HCT116 (cell line): ENCODE data around the gene TTBK1. TPM values are rescaled to one million over a fixed set of nuclear protein-coding genes. Genes with fewer than 3 reads are reported as not detected.

ENCODE experiments used
- ATAC-seq: fragments of 200-7000 bp; cut with Tn5 transposase; 2 replicates; pipeline ENCODE4 v1.9.1; 2020; ENCODE audit warnings: mild to moderate bottlenecking, moderate library complexity
- BruUV-seq: library from RNA; stranded (reverse); fragments of 400-500 nt; replicated peaks from 2 replicates; lab custom pipeline; 2021; lab: Mats Ljungman, UMichigan
- CTCF ChIA-PET: fragments of 300-600 bp; sonication (Branson Sonifier 250); formaldehyde crosslinking; loops from one replicate; lab custom pipeline; 2021; ENCODE audit warnings: antibody characterized with exemption; lab: Charles Lee
- POLR2A ChIA-PET: fragments of 300-600, 350-600 bp; sonication (Branson Sonifier 250); formaldehyde crosslinking; loops from one replicate; lab custom pipeline; 2021; ENCODE audit warnings: antibody characterized with exemption; lab: Charles Lee
- RAD21 ChIA-PET, 2 experiments: fragments of 300-600 bp; sonication (Branson Sonifier 250); formaldehyde crosslinking; loops; one replicate each; lab custom pipeline; 2023; ENCODE audit warnings: low total read pairs in 2 of 2; ENCODE audit not compliant: uncharacterized antibody in 2 of 2, unreplicated experiment in 2 of 2, low non-redundant PET in 1 of 2; lab: Charles Lee
- DNase-seq: peaks from one replicate; pipeline ENCODE4 v3.0.0-alpha.2; 2010; ENCODE audit warnings: low read depth, low spot score
- H2AFZ ChIP-seq: fragments of 200-600 bp; shearing (Covaris generic), sonication (generic); 2 replicates; pipeline ENCODE4 v1.6.1; 2017; ENCODE audit warnings: low read depth, mixed run types, mixed read lengths, antibody characterized with exemption, low read length; ENCODE audit not compliant: poor library complexity, severe bottlenecking
- H3K27ac ChIP-seq: 2 replicates; pipeline ENCODE4 v1.5.1; 2012; ENCODE audit warnings: low read depth, low read length
- H3K27me3 ChIP-seq: fragments of 200-600 bp; sonication (generic); 2 replicates; pipeline ENCODE4 v1.6.1; 2016; ENCODE audit warnings: mixed run types, low read length, mixed read lengths; ENCODE audit not compliant: insufficient read depth
- H3K36me3 ChIP-seq, 2 experiments: fragments of 200-500 bp in 1 of 2; fragments of 200-600 bp in 1 of 2; sonication (Bioruptor generic) in 1 of 2; sonication (generic) in 1 of 2; 2 replicates each; pipeline versions ENCODE4 v1.5.1 to v1.6.1; 2014 to 2016; ENCODE audit warnings: low read length in 2 of 2, inconsistent platforms in 1 of 2, mixed read lengths in 1 of 2, mixed run types in 1 of 2; ENCODE audit not compliant: insufficient read depth in 2 of 2, control insufficient read depth in 1 of 2
- H3K4me1 ChIP-seq, 2 experiments: fragments of 200-600 bp in 1 of 2; sonication (generic) in 1 of 2; 2 replicates each; pipeline versions ENCODE4 v1.5.1 to v1.6.1; 2012 to 2017; ENCODE audit warnings: low read length in 2 of 2, inconsistent platforms in 1 of 2, mild to moderate bottlenecking in 1 of 2, mixed read lengths in 1 of 2, mixed run types in 1 of 2, moderate library complexity in 1 of 2; ENCODE audit not compliant: insufficient read depth in 2 of 2, control insufficient read depth in 1 of 2
- H3K4me2 ChIP-seq: fragments of 200-600 bp; sonication (generic); 2 replicates; pipeline ENCODE4 v1.6.1; 2017; ENCODE audit warnings: mixed run types, low read length, mixed read lengths
- H3K4me3 ChIP-seq, 2 experiments: fragments of 200-600 bp in 1 of 2; sonication (generic) in 1 of 2; replicated peaks in 1 of 2; 2 replicates each; pipeline ENCODE4 v1.5.1; 2011 to 2016; ENCODE audit warnings: low read length in 2 of 2, control low read depth in 1 of 2, low read depth in 1 of 2, mild to moderate bottlenecking in 1 of 2, mixed read lengths in 1 of 2, mixed run types in 1 of 2
- H3K79me2 ChIP-seq: fragments of 200-600 bp; sonication (generic); 2 replicates; pipeline ENCODE4 v1.6.1; 2017; ENCODE audit warnings: mild to moderate bottlenecking, mixed run types, low read length, moderate library complexity, mixed read lengths; ENCODE audit not compliant: insufficient read depth
- H3K9ac ChIP-seq: fragments of 200-600 bp; sonication (generic); 2 replicates; pipeline ENCODE4 v1.6.1; 2016; ENCODE audit warnings: low read length, mixed read lengths
- H3K9me2 ChIP-seq: fragments of 200-600 bp; sonication (generic), shearing (Covaris generic); 2 replicates; pipeline ENCODE4 v1.6.1; 2017; ENCODE audit warnings: mixed run types, mild to moderate bottlenecking, moderate library complexity; ENCODE audit not compliant: insufficient read depth
- H3K9me3 ChIP-seq, 2 experiments: fragments of 200-500 bp in 1 of 2; fragments of 200-600 bp in 1 of 2; sonication (Bioruptor generic) in 1 of 2; sonication (generic) in 1 of 2; 2 replicates each; pipeline ENCODE4 v1.6.1; 2014 to 2017; ENCODE audit warnings: low read length in 2 of 2, mixed read lengths in 2 of 2, inconsistent platforms in 1 of 2, low read depth in 1 of 2, mild to moderate bottlenecking in 1 of 2, mixed run types in 1 of 2, moderate library complexity in 1 of 2; ENCODE audit not compliant: control insufficient read depth in 1 of 2, insufficient read depth in 1 of 2
- H4K20me1 ChIP-seq: fragments of 200-600 bp; sonication (generic), shearing (Covaris generic); 2 replicates; pipeline ENCODE4 v1.6.1; 2017; ENCODE audit warnings: mixed run types, mild to moderate bottlenecking, moderate library complexity; ENCODE audit not compliant: insufficient read depth
- ATF3 ChIP-seq: IDR thresholded peaks from 2 replicates; pipeline ENCODE4 v1.6.1; 2012
- CBX3 ChIP-seq: IDR thresholded peaks from 2 replicates; pipeline ENCODE4 v1.6.1; 2012; ENCODE audit warnings: low read depth
- ELF1 ChIP-seq: IDR thresholded peaks from 2 replicates; pipeline ENCODE4 v1.6.1; 2012; ENCODE audit warnings: low read depth, borderline replicate concordance
- EZH2 ChIP-seq: fragments of 200-600 bp; sonication (generic); IDR thresholded peaks from 2 replicates; pipeline ENCODE4 v1.6.1; 2017; ENCODE audit warnings: antibody characterized with exemption, mixed run types
- EZH2phosphoT487 ChIP-seq: fragments of 200-600 bp; IDR thresholded peaks from 2 replicates; pipeline ENCODE4 v1.6.1; 2018; ENCODE audit warnings: antibody characterized with exemption, borderline replicate concordance
- JUND ChIP-seq: IDR thresholded peaks from 2 replicates; pipeline ENCODE4 v1.6.1; 2012
- POLR2AphosphoS5 ChIP-seq: IDR thresholded peaks from 2 replicates; pipeline ENCODE4 v1.6.1; 2011; ENCODE audit warnings: mild to moderate bottlenecking, low read depth, low read length, moderate library complexity
- REST ChIP-seq: IDR thresholded peaks from 2 replicates; pipeline ENCODE4 v1.6.1; 2012; ENCODE audit warnings: low read depth
- SRF ChIP-seq: IDR thresholded peaks from 2 replicates; pipeline ENCODE4 v1.6.1; 2012; ENCODE audit warnings: low read depth
- TCF7L2 ChIP-seq: IDR thresholded peaks from 2 replicates; pipeline ENCODE4 v1.7.0; 2011; ENCODE audit warnings: borderline replicate concordance, inconsistent platforms; ENCODE audit not compliant: insufficient read depth, insufficient read length; ENCODE audit errors: extremely low read depth
- ZBTB33 ChIP-seq: IDR thresholded peaks from 2 replicates; pipeline ENCODE4 v1.6.1; 2011; ENCODE audit warnings: mild to moderate bottlenecking, low read length, moderate library complexity; ENCODE audit not compliant: insufficient replicate concordance; ENCODE audit errors: extremely low read depth
- ZFX ChIP-seq: fragments of 450-650 bp; IDR thresholded peaks from 2 replicates; pipeline ENCODE4 v1.6.1; 2017
- intact Hi-C: fragments of 100-400 bp; cut with micrococcal nuclease; formaldehyde crosslinking; loops from 2 replicates; pipeline ENCODE4 v1.10.0; 2022
- total RNA-seq: library from RNA; stranded (reverse); gene quantifications from one replicate; pipeline ENCODE4 v1.2.1, GENCODE V29; 2021; ENCODE audit not compliant: unreplicated experiment

Gene TTBK1
- total RNA-seq, 1 experiment from 2014 or later: not detected

GRCh38 chr6:43331891-43332290 is 88.6 kb downstream of the TTBK1 start:
- TF ChIP-seq ELF1 (no peak), TCF7L2 (no peak), JUND (no peak), ZBTB33 (no peak), CBX3 (no peak), SRF (no peak), ATF3 (no peak), EZH2phosphoT487 (no peak), ZFX (no peak), POLR2AphosphoS5 (no peak), EZH2 (no peak), REST (no peak)
- Histone ChIP-seq H3K9ac (no peak overlapping the region), H3K36me3 (no peaks in the 10 kb centered on the region), H3K4me1 (peaks cover 4 to 14% of the 10 kb centered on the region in 2 experiments; a peak in 3 of 4 replicates), H3K27me3 (no peaks in the 10 kb centered on the region), H3K9me3 (no peaks in the 10 kb centered on the region), H3K4me2 (no peak overlapping the region), H3K79me2 (no peaks in the 10 kb centered on the region), H4K20me1 (no peaks in the 10 kb centered on the region), H3K9me2 (no peaks in the 10 kb centered on the region), H3K27ac (no peak overlapping the region), H3K4me3 (no peak overlapping the region), H2AFZ (no peak overlapping the region)
- CTCF ChIA-PET: no interaction called here
- intact Hi-C loops: no loop called here
- RAD21 ChIA-PET: no interaction called here
- no TSS peak for BruUV-seq
- no peak for DNase-seq
- ATAC-seq: no peak
- POLR2A ChIA-PET: no interaction called here
